ENCODE measurements around the gene FIG4. TPM values are rescaled to one million over a fixed set of nuclear protein-coding genes. Genes with fewer than 3 reads are reported as not detected.

The FIG4 gene
- total RNA-seq, 4 donors from 2014 or later: 14.7 to 23.9 (median 18.1) TPM

DNA sequence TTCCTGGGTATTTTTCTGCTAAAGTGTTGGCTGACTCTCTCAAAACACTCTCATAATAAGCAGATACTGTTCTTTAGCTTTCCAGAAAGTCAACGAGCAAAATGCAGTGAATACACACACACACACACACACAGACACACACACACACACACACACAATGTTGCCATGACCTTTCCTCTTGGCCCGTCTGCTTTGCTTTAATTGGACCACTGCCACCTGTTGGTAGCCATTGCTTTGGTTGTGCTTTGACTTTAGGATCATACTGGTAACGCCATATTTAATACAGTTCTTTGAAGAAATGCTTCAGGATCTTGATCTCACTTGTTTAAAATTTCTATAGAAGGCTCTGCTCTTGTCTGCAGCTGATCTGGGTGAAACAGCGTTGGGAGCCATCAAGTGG is 4.4 kb downstream of the FIG4 start:
- no peak for DNase-seq
- Histone ChIP-seq H3K36me3 (no peaks in the 10 kb centered on the region), H3K4me1 (peaks cover 0 to 16% (median 2%) of the 10 kb centered on the region in 4 donors), H3K27ac (no peak overlapping the region), H3K4me3 (no peak overlapping the region), H3K9me3 (no peaks in the 10 kb centered on the region), H3K27me3 (no peaks in the 10 kb centered on the region)
- TF ChIP-seq, protein P1, sequence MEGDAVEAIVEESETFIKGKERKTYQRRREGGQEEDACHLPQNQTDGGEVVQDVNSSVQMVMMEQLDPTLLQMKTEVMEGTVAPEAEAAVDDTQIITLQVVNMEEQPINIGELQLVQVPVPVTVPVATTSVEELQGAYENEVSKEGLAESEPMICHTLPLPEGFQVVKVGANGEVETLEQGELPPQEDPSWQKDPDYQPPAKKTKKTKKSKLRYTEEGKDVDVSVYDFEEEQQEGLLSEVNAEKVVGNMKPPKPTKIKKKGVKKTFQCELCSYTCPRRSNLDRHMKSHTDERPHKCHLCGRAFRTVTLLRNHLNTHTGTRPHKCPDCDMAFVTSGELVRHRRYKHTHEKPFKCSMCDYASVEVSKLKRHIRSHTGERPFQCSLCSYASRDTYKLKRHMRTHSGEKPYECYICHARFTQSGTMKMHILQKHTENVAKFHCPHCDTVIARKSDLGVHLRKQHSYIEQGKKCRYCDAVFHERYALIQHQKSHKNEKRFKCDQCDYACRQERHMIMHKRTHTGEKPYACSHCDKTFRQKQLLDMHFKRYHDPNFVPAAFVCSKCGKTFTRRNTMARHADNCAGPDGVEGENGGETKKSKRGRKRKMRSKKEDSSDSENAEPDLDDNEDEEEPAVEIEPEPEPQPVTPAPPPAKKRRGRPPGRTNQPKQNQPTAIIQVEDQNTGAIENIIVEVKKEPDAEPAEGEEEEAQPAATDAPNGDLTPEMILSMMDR (IDR thresholded peaks at IDR 0.05): peak in 3 of 6 experiments; percentile 4 to 21 (median 20)
- TF ChIP-seq POLR2A (IDR thresholded peaks at IDR 0.05): no peak

DNA sequence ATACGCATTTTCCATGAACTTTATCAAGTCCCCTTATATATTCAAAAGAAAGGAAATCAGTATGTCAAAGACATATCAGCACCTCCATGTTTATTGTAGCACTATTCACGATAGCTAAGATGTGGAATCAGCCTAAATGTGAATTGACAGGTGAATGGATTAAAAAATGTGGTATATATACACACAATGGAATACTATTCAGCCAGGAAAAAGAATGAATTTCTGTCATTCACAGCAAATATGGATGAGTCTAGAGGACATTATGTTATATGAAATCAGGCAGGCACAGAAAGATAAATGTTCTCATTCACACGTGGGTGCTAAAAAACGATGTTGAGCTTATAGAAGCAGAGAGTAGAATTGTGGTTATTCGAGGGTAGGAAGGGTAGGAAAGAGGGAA is 5.3 kb downstream of the FIG4 start:
- DNase-seq: no peak
- no peak for TF ChIP-seq POLR2A (IDR thresholded peaks at IDR 0.05)
- TF ChIP-seq, protein P1 (IDR thresholded peaks at IDR 0.05): no peak
- no peaks in the 10 kb centered on the region for H3K27me3 ChIP-seq
- H3K4me3 ChIP-seq: no peak overlapping the region
- no peak overlapping the region for H3K27ac ChIP-seq
- H3K36me3 ChIP-seq: no peaks in the 10 kb centered on the region
- peaks cover 0 to 16% (median 2%) of the 10 kb centered on the region in 4 donors for H3K4me1 ChIP-seq
- H3K9me3 ChIP-seq: no peaks in the 10 kb centered on the region

DNA sequence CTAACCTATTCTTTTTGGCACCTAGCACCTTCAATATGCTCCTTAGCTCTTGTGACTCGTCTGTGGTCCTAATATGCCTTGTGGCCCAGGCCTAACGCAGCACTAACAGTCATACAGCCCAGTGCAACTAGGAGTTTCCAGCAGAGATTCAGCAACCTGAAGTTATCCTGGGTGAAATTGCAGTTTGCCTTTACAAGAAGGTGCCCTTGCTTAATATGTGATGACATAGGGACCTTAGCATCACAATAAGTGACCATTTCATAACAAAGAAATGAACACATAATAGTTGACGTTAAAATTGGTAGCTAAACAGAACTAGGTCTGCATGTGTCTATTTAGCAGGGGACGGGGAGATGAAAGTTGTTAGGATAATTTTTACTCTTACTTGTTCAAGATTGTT is 10.1 kb downstream of the FIG4 start:
- no peak for TF ChIP-seq POLR2A (IDR thresholded peaks at IDR 0.05)
- TF ChIP-seq, protein P1 (IDR thresholded peaks at IDR 0.05): no peak
- no peak for DNase-seq
- H3K36me3 ChIP-seq: no peaks in the 10 kb centered on the region
- H3K27me3 ChIP-seq: no peaks in the 10 kb centered on the region
- no peaks in the 10 kb centered on the region for H3K9me3 ChIP-seq
- H3K27ac ChIP-seq: no peak overlapping the region
- no peak overlapping the region for H3K4me3 ChIP-seq
- no peaks in the 10 kb centered on the region for H3K4me1 ChIP-seq

DNA sequence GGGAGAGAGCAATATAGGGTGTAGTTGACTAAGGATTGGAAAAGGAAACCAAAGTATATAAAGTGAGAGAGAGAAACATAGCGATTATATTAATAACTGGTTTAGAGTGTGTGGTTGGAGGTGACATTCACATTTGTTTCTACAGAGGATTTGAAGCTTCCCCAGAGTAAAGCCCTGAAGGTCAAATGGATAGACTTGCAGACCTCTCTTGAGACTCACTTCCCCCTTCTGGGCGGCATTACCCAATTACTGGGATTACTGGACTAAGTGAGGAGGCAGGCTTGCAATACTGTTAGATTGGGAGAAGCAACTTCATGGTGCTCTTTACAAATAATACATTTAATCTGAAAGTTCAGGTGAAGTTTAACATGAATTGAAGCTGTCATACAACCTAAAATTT is 10.7 kb downstream of the FIG4 start:
- no peaks in the 10 kb centered on the region for H3K9me3 ChIP-seq
- H3K27me3 ChIP-seq: no peaks in the 10 kb centered on the region
- no peak overlapping the region for H3K27ac ChIP-seq
- DNase-seq: no peak
- H3K36me3 ChIP-seq: no peaks in the 10 kb centered on the region
- no peak overlapping the region for H3K4me3 ChIP-seq
- TF ChIP-seq, protein P1 (IDR thresholded peaks at IDR 0.05): no peak
- no peak for TF ChIP-seq POLR2A (IDR thresholded peaks at IDR 0.05)
- no peaks in the 10 kb centered on the region for H3K4me1 ChIP-seq

DNA sequence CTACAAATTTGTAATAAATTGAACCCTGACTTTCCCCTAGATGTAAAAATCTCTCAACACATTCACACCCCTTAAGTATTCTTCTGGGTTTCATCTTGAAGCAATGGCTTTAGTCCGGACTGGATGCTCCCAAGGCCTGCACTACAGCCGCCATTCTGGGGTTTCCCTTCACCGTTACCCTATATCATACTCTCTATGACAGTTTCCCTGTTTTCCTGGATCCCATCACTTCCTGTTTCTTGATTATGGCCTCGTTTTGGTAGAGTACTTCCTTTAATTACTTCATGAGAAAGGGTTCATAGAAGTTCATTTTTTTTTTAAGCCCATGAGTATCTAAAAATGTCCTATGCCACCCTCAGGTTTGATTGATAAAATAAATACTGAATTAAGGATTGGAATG is 11.7 kb downstream of the FIG4 start:
- H3K27me3 ChIP-seq: no peaks in the 10 kb centered on the region
- H3K4me1 ChIP-seq: no peaks in the 10 kb centered on the region
- no peaks in the 10 kb centered on the region for H3K36me3 ChIP-seq
- no peak overlapping the region for H3K27ac ChIP-seq
- DNase-seq: no peak
- no peak overlapping the region for H3K4me3 ChIP-seq
- TF ChIP-seq POLR2A (IDR thresholded peaks at IDR 0.05): no peak
- TF ChIP-seq, protein P1 (IDR thresholded peaks at IDR 0.05): no peak
- H3K9me3 ChIP-seq: no peaks in the 10 kb centered on the region

DNA sequence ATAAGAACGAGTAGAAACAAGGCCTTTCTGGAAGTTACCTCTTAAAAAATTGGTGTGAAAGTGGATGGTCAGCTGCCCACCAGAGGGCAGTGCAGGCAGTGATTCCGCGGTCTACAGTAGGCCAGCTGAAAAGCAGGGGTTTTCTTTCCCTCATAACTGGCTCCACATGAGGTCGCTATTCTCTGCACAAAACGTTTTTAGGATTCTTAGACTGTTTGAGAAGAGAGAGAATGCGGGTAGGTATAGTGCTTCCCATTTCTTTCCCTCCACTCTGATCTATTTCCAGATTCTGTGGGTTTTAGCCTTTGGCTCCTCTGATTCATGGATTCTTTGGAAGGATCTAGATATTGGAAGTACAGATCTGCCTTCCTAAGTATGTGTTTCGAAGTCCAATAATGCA is 14.2 kb downstream of the FIG4 start:
- Histone ChIP-seq H3K27ac (no peak overlapping the region), H3K4me3 (no peak overlapping the region), H3K9me3 (no peaks in the 10 kb centered on the region)

More for the DNA sequence above, 14.2 kb downstream of the FIG4 start:
- Histone ChIP-seq H3K4me1 (no peaks in the 10 kb centered on the region), H3K27me3 (no peaks in the 10 kb centered on the region), H3K36me3 (no peaks in the 10 kb centered on the region)
- DNase-seq: peak; percentile 77 to 92 (median 81)
- no peak for TF ChIP-seq POLR2A (IDR thresholded peaks at IDR 0.05)
- TF ChIP-seq, protein P1 (IDR thresholded peaks at IDR 0.05): peak; percentile 84 to 98 (median 94)

Measured in Peyer's patch (tissue), 4 donors.